Mesothelial cell of epicardium (in vitro differentiated cells): ENCODE data around the gene TMTC1. TPM values are rescaled to one million over a fixed set of nuclear protein-coding genes. Genes with fewer than 3 reads are reported as not detected.

ENCODE experiments used
- DNase-seq, 2 experiments: peaks; one replicate each; pipeline ENCODE4 v3.0.0; 2021; ENCODE audit warnings: low spot score in 2 of 2; ENCODE audit not compliant: unreplicated experiment in 2 of 2
- H3K27ac Mint-ChIP-seq: 2 replicates; pipeline ENCODE4 v1.8.0; 2021; ENCODE audit warnings: mixed read lengths
- H3K27me3 Mint-ChIP-seq: 2 replicates; pipeline ENCODE4 v1.8.0; 2021; ENCODE audit warnings: low read depth, mixed read lengths
- H3K36me3 Mint-ChIP-seq: 2 replicates; pipeline ENCODE4 v1.8.0; 2021; ENCODE audit warnings: mixed read lengths
- H3K4me1 Mint-ChIP-seq: 2 replicates; pipeline ENCODE4 v1.8.0; 2021; ENCODE audit warnings: mixed read lengths
- H3K4me3 Mint-ChIP-seq: 2 replicates; pipeline ENCODE4 v1.8.0; 2021; ENCODE audit warnings: mild to moderate bottlenecking, moderate library complexity, mixed read lengths
- H3K9me3 Mint-ChIP-seq: 2 replicates; pipeline ENCODE4 v1.8.0; 2021; ENCODE audit warnings: mixed read lengths
- total RNA-seq: library from RNA; stranded (reverse); gene quantifications from 3 replicates; pipeline ENCODE4 v1.2.1, GENCODE V29; 2021
- TF ChIP-seq, protein P1 (sequence below): fragments of 200-600 bp; sonication (generic); IDR thresholded peaks from one replicate; pipeline ENCODE4 v1.5.0; 2021; ENCODE audit warnings: antibody characterized with exemption; ENCODE audit not compliant: unreplicated experiment

TMTC1 gene
- total RNA-seq, 1 donor from 2014 or later, result 1.0 TPM

DNA sequence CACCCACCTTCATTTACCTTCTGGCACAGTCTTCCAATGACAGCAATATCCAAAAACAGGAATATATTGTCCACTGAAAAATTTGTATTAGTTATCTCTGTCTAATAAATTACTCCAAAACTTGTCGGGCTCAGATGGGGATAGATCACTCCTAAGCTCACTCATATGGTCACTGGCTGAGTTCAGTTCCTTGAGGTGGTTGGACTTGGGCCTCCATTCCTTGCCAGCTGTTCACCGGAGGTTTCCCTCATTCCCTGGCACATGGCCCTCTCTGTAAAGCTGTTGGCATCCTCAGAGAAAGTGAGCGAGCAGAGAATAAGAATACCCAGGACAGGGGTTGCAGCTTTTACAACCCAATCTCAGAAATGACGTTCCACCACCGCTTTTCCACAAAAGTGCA is 81.5 kb downstream of the TMTC1 start:
- no peak overlapping the region for H3K4me3 Mint-ChIP-seq
- H3K9me3 Mint-ChIP-seq, result no peaks in the 10 kb centered on the region
- H3K27ac Mint-ChIP-seq, result no peak overlapping the region

DNA sequence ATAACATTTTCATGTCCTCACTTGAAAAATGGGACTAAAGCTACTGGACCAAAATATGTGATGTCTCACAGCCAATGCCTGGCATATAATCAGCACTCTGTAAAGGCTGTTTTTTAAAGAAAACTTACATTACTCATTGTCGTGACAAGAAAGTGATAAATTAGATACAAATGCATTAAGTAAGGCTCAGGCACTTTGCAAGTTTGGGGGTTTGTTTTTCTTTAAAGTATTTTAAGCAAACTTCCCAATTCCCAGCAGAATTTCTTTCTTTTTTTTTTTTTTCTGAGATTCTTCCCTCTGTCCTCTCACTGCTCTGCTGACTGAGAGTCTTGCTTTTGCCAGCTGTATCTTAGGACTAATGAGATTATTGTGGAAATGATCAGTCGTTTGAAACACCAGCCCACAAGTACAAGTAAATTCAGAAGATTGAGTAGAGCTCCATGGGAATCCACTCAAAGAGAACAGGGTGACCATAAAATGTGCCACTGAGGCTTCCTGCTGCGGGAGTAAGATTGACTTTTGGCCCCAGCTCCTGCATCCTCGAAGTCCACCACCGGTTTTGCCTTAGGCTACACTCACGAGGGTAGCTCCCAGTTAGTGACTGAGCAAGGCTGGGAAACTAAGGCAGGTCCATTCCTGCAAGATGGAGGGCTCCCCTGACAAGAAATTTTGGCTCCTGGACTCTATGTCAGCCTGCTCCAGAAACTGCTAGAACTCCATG is 82.8 kb downstream of the TMTC1 start:
- Mint-ChIP-seq H3K36me3 (no peaks in the 10 kb centered on the region), H3K27me3 (no peaks in the 10 kb centered on the region), H3K4me3 (no peak overlapping the region), H3K4me1 (peaks cover 21% of the 10 kb centered on the region), H3K27ac (no peak overlapping the region), H3K9me3 (no peaks in the 10 kb centered on the region)
- no peak for DNase-seq
- TF ChIP-seq, protein P1, sequence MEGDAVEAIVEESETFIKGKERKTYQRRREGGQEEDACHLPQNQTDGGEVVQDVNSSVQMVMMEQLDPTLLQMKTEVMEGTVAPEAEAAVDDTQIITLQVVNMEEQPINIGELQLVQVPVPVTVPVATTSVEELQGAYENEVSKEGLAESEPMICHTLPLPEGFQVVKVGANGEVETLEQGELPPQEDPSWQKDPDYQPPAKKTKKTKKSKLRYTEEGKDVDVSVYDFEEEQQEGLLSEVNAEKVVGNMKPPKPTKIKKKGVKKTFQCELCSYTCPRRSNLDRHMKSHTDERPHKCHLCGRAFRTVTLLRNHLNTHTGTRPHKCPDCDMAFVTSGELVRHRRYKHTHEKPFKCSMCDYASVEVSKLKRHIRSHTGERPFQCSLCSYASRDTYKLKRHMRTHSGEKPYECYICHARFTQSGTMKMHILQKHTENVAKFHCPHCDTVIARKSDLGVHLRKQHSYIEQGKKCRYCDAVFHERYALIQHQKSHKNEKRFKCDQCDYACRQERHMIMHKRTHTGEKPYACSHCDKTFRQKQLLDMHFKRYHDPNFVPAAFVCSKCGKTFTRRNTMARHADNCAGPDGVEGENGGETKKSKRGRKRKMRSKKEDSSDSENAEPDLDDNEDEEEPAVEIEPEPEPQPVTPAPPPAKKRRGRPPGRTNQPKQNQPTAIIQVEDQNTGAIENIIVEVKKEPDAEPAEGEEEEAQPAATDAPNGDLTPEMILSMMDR, result no peak

More for the DNA sequence above, 81.5 kb downstream of the TMTC1 start:
- TF ChIP-seq, protein P1, result no peak
- H3K4me1 Mint-ChIP-seq, result peaks cover 30% of the 10 kb centered on the region
- DNase-seq, result no peak
- no peaks in the 10 kb centered on the region for H3K27me3 Mint-ChIP-seq
- no peaks in the 10 kb centered on the region for H3K36me3 Mint-ChIP-seq

DNA sequence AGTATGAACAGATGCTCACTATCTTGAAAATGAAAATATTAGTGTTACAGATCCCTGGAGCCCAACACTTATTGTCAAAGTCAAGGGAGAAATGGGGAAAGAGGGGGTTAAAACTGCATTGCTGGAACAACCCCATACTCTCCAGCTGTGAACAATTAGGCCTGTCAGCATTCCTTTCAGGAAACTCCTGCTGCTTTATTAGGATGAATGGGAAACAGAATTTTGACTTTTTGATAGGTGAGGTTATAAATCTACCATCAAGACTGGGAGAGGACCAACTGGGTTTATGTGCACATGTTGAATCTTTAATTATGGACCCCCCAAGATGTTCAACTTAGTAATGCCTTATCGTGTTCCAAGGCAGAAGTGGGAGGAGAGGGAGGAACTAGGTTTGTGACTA is 85.0 kb downstream of the TMTC1 start:
- no peak overlapping the region for H3K4me3 Mint-ChIP-seq
- no peaks in the 10 kb centered on the region for H3K9me3 Mint-ChIP-seq
- no peaks in the 10 kb centered on the region for H3K36me3 Mint-ChIP-seq
- no peaks in the 10 kb centered on the region for H3K27me3 Mint-ChIP-seq
- TF ChIP-seq, protein P1, result no peak
- H3K27ac Mint-ChIP-seq, result no peak overlapping the region
- no peak for DNase-seq
- peaks cover 14% of the 10 kb centered on the region for H3K4me1 Mint-ChIP-seq

GRCh38 chr12:29695800-29696199 is 87.9 kb downstream of the TMTC1 start:
- TF ChIP-seq, protein P1, result no peak
- Mint-ChIP-seq H3K27me3 (no peaks in the 10 kb centered on the region), H3K4me1 (peaks cover 18% of the 10 kb centered on the region), H3K27ac (no peak overlapping the region), H3K4me3 (no peak overlapping the region), H3K9me3 (no peaks in the 10 kb centered on the region), H3K36me3 (no peaks in the 10 kb centered on the region)
- DNase-seq, result no peak

- no peak for DNase-seq
- H3K4me1 Mint-ChIP-seq, result peaks cover 19% of the 10 kb centered on the region
- no peak overlapping the region for H3K4me3 Mint-ChIP-seq
- H3K9me3 Mint-ChIP-seq, result no peaks in the 10 kb centered on the region
- H3K27me3 Mint-ChIP-seq, result no peaks in the 10 kb centered on the region
- no peak overlapping the region for H3K27ac Mint-ChIP-seq
- H3K36me3 Mint-ChIP-seq, result no peaks in the 10 kb centered on the region
- TF ChIP-seq, protein P1, result no peak
Observed at GRCh38 chr12:29695026-29695425, 88.7 kb downstream of the TMTC1 start.
